Activated CD4-positive, alpha-beta T cell treated with anti-CD3 and anti-CD28 coated beads, Interleukin-2, amount 50 U/mL, for 16 hours (primary cell): ENCODE results near the gene HDAC4.

Source experiments
- DNase-seq: peaks from one replicate; pipeline ENCODE4 v3.0.0-alpha.2; 2020

The HDAC4 gene

DNA sequence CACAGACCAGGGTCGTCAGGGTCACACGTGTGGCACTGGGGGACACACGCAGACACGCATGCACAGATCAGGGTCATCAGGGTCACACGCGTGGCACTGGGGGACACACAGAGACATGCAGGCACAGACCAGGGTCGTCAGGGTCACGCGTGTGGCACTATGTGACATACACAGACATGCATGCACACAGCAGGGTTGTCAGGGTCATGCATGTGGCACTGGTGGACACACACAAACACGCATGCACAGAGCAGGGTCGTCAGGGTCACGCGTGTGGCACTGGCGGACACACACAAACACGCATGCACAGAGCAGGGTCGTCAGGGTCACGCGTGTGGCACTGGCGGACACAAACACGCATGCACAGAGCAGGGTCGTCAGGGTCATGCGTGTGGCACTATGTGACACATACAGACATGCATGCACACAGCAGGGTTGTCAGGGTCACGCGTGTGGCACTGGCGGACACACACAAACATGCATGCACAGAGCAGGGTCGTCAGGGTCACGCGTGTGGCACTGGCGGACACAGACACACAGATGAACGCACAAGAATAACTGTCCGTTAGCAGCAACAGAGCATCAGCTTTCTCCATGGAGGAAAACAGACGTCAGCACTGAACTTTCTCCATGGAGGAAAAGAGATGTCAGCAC, 34.9 kb downstream of the HDAC4 start:
- DNase-seq, result no peak

DNA sequence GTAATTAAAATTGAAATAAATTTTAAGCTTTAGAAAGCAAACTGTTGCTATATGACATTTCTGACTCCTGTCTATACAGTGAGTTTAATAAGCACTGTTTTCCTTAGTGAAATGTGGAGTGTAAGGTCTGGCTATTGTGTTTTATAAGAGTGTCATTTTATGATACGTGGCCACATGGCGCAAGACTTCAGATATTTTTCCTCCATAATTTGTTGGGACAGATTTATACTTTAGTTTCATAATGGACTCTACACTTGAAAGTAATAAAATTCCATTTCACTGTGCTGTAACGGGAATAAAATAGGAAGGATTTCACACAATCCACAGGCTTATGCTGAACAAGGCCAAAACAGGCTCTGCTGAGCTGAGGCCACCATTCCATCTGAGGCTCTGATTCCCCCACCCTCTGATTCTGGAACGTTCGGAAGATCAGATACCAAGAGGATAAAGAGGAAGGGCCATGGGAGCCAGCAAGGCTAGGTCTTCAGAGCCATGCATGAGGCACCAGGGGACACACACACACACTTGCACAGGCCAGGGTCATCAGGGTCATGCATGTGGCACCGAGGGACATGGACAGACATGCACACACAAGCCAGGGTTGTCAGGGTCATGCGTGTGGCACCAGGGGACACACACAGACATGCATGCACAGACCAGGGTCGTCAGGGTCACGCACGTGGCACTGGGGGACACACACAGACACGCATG, 35.6 kb downstream of the HDAC4 start:
- DNase-seq, result no peak

DNA sequence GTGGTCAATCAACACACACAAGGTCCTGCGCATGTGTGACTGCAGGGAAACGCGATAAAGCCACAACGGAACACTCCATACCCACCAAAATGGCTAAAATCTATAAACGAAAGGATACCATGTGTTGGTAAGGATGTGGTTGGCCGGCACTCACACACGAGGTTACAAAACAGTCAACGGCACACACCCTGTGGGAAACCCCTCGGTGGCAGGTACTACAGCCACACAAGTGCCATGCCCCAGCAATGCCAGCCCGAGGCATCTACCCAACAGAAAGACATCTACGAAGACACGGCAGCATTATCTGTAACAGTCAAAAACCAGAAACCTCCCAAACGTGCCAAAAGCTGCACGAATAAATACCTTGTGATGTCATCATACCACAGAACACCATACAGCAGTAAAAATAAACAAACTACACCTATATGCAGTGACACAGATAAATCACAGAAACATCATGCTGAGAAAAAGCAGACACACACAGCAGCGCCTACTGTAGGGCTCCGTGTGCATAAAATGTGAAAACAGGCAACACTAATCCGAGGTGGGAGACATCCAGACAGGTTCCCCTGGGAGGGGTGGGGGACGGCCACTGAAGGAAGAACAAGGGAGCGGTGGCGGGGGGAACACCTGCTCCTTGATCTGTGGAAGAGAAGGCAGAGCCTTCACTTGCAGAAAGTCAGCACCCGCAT, 36.7 kb downstream of the HDAC4 start:
- DNase-seq, result peak; percentile 45

DNA sequence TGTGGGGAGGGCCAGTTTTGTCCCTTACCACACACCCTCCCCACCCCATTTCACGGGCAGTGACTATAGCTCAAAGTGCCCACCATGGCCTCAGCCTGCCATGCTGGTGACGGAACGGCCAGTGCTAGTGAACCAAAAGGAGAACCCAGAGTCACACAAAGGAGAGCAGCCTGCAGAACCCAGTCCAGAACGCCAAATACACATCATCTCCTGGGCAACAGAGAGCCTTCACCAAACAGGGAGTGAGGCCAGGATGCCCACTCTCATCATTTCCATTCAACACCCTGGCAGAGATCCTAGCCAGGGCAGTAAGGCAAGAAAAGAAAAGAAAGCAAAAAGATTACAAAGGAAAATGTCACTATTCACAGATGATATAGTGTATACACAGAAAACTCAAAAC, 38.3 kb downstream of the HDAC4 start:
- no peak for DNase-seq

DNA sequence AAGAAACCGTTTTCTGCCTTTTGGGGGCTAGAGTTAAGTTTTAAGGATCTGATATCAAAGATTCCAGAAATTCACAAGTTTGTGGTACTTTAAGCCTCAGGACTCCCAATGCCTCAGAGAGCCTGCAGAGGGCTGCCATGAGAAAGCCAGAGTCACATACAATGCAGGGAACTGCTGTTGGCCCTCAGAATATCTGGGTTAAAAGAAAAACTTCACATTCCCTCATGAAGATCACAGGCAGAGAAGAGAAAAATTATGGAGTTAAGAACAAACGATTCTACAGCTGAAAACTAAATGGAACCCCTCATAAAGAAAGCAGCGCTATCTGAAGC, 39.5 kb downstream of the HDAC4 start:
- no peak for DNase-seq

DNA sequence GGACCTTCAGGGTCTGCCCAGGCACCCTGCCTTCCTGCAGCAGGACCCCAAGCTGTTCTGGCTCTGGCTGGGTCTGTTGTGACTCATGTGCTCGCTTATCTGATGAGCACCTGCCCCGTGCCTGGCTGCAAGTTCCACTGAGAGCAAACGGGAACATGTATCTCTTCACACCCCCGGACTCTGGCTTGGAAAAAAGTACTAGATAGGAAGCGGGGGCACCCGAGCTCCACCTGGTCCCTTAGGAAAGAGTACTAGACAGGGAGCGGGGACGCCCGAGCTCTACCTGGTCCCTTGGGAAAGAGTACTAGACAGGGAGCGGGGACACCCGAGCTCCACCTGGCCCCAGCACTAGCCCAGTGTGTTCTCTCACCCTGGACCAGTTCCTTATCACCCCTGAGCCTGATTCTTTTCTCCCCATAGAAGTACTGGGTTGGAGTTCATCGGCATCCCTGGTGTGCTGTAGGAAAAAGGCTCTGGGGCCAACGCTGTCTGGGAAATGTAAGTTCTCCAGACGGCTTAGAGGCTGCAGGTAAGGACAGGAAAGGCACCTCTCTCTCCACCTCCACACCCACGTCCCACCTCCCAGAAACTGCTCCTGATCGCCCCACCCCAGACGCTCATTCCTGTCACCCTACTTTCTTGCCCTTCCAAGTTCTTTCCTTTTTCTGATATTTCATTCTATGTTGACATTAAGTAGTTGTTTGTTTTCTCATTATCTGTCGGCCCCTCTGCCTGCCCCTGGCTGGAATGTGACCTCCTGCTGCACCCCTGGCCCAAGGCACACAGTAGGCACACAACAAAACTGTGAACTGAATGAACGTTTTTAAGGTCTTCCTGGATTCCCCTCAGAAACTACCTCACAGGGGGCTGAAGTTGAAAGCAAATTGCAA, 40.2 kb downstream of the HDAC4 start:
- no peak for DNase-seq

DNA sequence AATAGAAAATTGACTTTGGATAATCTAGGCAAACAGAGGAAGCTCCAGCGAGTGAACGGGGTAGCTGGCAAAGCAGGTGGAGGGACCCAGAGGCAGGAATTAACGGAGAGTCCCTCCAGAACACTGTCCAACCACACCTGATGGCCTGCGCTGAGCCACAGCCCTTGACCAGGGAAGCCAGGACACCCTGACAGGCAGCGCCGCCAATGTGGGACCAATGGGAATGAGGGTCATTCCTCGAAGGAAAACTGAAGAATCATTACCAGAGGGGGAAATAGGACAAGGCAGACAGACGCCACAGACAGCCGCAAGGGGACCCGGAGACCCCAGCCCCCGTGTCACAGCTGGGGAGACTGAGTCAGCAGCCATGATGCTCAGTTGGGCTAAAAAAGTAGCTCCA, 40.8 kb downstream of the HDAC4 start:
- no peak for DNase-seq

DNA sequence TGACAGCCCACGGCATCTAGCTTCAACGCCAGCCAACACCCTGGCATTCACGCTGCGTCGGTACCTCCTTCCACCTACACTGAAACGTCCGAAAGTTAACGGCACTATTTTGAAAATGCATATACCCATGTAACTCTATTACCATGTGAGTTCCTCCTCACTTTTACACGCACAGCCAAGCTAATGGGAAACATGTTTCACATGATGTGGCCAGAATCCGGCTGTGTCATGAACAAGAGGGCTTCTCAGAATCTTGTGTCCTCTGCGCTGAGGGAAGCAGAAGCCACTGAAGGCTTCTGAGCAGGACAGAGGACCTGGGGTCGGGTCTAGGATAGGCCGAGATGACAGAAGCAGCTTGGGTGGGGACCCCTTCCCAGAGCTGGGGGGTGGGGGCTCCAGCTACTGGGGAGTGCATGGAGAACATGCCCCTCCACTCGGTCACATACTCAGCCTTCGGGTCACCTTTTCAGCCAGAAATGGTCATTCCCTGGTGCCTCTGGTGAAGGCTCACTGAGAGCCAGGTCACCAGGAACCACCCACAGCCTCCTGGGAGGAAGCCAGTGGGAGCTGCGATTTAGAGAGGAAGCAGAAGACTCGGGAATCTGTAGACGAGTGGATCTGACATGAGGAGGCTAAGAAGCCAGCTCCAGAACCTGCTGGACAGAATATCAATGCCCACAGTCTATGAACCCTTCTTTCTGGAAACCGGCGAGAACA, 41.5 kb downstream of the HDAC4 start:
- DNase-seq, result no peak

DNA sequence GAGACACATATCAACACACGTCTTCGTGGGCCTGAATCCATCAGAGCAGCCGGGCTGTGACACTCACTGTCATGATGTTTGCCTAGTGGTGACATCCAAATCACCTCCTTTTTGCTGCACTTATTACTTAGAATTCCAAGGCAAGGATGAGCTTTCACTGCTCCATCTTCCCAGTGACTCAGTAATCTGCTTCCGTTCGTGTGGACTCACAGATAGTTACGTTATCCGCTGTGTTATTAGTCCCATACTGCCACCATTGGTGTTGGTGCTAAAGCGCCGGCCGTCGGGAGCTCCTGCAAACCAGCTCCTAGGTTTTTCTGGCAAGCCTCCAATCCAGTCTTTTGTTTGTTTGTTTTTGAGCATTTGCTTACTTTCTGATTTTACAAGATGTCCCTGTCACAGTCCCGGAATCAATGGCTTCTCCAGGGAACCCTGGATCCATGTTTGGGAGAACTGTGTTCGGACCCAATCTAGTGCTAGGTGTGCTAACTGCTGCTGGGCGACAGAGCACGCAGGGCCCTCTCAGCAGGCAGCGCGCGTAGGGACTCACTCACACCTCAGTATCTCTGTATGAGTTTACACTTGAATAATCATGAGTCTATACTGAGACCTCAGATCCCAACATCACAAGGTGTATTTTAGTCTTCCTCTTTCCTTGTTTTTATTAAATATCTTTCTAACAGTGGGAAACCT, 42.6 kb downstream of the HDAC4 start:
- no peak for DNase-seq

DNA sequence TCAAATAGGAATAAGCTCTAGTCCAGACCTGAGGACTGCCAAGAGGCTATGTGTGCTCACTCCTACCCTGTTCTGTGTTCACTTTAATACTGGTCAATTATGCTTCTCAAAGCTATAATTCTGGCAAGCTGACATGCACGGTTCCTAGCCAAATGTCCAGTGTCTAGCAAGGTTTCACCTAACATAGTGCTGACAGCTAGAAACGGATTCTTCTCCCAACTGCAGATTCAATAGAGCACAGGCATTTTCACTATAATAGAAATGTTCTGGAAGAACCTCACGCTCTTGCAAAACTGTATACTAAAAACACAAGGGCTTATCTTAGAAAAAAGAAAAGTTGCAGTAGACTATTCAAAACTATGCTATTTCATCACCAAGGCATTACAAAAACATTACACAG, 45.1 kb downstream of the HDAC4 start:
- DNase-seq, result no peak

DNA sequence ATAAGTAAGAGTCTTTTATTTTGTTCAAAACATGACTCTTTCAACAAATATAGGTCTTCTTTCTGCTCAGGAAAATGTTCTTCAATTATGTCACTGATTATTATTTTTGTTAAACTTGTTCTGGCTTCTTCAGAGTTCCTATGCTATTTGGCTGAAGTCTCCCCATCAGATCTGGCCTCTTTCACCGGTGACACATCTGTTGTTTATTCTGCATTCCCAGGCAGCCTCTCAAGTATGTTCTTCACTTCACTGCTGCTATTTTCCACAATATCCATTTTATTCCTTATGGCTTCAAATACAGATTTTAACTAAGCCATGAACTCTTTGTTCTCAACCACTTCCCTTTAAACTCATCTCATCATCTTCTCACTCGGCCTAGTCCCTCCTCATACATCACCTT, 45.7 kb downstream of the HDAC4 start:
- no peak for DNase-seq

DNA sequence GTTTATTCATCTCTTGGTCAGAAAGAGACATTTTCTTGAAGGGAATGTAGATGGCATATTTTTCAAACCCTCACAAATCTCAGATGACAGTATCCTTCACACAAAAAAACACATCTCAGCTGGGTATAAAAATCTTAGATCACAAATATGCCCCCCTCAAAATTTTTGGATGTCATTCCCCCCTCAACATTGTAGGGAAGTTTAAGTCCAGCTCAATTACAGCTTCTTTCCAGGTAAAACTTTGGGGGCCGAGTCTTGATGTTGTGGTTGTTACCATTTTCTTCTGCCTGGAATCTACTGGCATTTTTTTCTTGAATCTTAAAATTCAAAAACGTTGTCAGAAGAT, 46.1 kb downstream of the HDAC4 start:
- DNase-seq, result no peak

DNA sequence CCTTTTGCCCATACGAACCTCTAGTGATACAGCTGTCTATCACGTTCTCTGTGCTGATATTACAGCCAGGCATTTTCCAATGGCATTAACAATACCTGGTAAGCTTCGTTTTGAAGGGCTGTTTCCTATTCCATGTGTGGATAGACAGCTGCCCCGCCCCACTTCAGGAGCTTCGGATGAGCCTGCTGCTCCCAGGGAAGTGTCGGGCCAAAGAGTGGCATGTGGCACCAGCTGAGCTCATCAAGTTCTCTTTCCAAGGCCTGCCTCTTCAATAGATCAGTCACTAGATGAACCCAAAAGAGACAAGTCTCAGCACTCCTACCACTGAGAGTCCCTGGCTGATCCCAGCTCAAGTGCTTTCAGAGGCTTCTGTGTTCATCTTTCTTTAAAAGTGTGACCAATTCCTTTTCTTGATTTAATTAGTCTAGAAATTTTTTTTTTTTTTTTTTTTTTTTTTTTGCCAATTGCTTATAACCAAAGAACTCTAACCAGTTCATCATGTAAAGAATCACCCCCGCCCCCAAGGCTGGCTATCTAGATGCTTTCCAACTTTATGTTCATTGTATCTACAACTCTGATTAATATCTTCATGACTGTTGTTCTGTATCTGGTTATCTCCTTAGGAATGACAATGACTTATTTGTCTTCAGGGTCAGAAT, 46.6 kb downstream of the HDAC4 start:
- no peak for DNase-seq

DNA sequence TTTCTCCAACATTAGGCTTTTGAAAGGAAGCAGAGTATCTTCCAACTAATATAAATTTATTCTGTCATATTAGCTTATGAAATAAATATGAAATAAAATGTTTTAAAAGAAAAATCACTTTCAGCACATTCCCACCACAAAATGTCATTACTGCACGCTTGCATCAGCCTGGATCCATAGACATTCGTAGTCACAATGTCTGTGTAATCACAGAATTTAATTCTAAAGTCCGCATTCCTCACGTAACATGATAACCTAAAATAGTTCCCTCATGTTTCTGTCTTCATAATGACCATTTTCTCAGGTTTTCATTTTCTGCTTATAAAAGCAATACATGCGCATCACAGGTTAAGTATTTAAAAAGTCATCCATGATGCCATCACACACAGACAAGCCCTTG, 47.1 kb downstream of the HDAC4 start:
- DNase-seq, result no peak

DNA sequence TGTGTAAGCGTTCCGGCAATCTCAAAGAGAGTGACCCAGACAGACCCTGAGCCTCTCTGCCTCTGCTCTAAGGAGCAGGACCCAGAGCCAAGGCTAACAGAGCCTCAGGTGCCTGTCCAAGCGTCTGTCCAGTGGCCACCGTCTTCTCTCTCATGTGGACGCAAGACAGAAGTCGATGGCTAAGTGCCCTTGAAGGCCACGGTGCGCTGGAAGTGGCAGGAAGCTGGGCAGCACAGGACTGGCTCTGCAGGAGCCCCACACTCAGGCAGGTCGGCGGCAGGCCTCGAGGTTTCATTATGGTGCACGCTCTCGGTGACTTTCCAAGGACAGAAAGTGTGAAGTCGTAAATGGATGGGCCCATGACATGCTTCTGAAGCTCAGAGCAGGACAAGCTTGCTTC, 49.1 kb downstream of the HDAC4 start:
- DNase-seq, result no peak

DNA sequence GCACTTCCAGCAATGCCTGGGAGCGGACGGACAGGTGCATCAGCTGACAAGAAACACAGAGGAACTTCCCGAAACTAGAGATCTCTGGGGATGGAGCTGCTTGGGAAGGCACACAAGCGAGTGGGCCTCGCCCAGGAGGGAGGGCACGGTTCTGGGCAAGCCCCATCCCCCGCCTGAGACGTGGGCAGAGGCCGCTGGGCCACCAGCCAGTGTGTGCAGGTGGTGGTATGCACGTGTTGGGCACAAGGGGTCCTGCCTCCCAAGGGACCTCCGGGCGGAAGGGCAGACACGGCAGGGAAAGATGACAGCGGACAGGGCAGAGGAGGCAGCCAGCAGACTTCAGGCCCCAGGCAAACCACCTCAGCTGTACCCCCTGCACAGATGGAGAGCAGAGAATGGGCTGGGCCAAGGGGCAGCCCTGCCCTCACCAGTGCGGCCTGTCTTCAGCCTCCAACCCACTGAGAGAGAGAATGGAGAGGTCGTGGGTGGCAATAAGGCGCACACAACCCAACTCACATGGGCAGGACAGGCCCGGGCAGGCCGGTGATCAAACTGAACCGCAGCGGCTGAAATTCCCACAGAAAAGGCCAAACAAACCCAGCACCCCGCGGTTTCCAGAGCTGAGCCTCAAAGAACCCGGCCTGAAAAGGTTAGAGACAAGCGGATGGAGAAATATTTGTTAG, 51.2 kb downstream of the HDAC4 start:
- DNase-seq, result no peak

DNA sequence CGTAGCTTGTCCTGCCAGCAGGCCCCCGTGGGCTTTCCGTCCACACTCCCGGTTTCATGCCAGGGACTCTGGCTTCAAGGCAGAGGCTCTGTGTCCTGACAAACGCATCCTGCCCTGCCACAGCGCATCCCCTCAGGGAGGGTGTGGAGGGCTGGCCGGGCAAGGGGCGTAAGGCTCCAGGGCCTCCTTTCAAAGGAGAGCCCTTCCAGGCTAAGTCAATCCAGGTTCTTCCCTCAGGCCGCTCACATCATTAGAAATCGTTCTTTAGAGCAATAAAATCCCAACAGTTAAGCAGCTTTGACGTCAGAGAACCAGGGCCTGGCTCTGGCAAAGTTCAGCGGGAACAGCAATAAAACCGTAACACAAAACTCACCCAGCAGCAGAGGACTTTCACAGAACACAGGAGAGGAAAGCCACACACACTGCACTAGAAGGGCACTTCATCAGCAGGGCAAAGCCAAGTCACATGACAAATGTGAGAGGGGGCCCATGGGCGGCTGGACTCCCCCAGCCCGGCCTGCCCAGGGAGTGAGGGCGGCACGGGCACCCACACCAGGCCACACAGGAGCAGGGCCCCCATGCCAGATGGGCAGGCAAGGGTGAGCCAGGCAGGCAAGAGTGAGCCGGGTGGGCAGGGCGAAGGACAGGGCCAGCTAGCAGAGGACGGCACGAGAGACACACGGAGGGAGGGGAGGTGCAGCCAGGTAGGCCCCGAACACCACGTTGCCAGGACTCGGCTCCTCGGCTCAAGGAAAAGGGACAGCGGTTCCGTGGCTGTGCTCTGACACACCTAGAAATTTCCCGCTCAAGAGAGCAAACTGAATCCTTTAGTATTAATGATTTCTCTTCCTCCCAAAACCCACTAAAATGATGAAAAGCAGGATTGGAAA, 52.0 kb downstream of the HDAC4 start:
- DNase-seq, result no peak

DNA sequence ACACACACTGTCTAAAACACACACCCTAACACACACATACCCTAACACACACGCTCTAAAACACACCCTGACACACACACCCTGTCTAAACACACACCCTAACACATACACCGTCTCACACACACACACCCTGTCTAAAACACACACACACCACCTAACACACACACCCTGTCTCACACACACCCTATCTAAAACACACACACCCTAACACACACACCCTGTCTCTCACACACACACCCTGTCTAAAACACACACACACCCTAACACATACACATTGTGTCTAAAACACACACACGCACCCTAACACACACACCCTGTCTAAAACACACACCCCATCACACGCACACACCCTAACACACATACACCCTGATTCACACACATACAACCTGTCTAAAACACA, 54.1 kb downstream of the HDAC4 start:
- no peak for DNase-seq

DNA sequence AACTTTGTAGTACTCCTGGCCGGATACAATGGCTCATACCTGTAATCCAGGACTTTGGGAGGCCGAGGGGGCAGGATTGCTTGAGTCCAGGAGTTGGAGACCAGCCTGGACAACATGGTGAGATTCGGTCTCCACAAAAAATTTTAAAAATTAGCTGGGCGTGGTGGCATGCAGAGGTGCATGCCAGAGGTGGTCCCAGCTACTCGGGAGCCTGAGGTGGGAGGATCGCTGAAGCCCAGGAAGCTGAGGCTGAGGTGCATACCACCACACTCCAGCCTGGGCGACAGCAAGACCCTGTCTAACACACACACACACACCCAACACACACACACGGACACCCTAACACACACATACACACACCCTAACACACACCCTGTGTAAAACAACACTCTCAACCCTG, 55.6 kb downstream of the HDAC4 start:
- no peak for DNase-seq

DNA sequence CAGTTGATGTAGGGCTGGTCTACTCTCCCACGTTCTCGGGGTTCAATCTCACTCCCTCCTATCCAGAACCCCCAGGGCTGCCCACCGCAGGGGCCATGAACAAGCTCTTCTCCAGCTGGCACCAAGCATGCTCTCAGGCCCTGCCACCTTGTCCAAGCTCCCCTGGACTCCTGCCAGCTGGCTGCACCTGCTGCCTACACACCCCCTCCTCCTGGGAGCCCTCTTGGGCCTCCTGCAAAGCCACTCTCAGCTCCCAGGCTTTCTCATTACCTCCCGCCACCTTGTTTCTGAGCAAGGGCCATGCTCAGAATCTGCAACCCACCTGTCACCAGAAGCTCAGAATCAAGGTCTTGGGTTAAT, 56.0 kb downstream of the HDAC4 start:
- no peak for DNase-seq
